Caco-2 (cell line): Measurements from ENCODE around the gene FGF14. TPM values are rescaled to one million over a fixed set of nuclear protein-coding genes. Genes with fewer than 3 reads are reported as not detected.

Source experiments
- BruUV-seq: library from RNA; stranded (reverse); fragments of 400-500 nt; replicated peaks from 2 replicates; lab custom pipeline; 2021; lab: Mats Ljungman, UMichigan
- CTCF ChIA-PET: fragments of 300-600 bp; sonication (Branson Sonifier 250); formaldehyde crosslinking; loops from one replicate; lab custom pipeline; 2022; ENCODE audit warnings: antibody characterized with exemption; lab: Charles Lee
- POLR2A ChIA-PET: fragments of 300-600 bp; sonication (Branson Sonifier 250); formaldehyde crosslinking; loops from one replicate; lab custom pipeline; 2022; ENCODE audit warnings: antibody characterized with exemption; lab: Charles Lee
- DNase-seq, 2 experiments: peaks; one replicate each; pipeline versions ENCODE4 v3.0.0 to v3.0.0-alpha.2; 2020 to 2022
- H3K27me3 ChIP-seq: replicated peaks from 2 replicates; pipeline ENCODE4 v1.6.0; 2011; ENCODE audit warnings: low read length; ENCODE audit not compliant: control insufficient read depth, insufficient read depth
- H3K36me3 ChIP-seq: 2 replicates; pipeline ENCODE4 v1.5.1; 2011; ENCODE audit warnings: low read length; ENCODE audit not compliant: control insufficient read depth, insufficient read depth
- H3K4me1 ChIP-seq: fragments of 250-450 bp; sonication (Bioruptor Pico); 2 replicates; pipeline ENCODE4 v1.5.1; 2020; ENCODE audit warnings: mild to moderate bottlenecking
- H3K4me3 ChIP-seq: 2 replicates; pipeline ENCODE4 v1.5.1; 2011; ENCODE audit warnings: low read depth, mild to moderate bottlenecking, control low read depth, low read length
- H3K9me3 ChIP-seq: fragments of 250-450 bp; sonication (Bioruptor Pico); 2 replicates; pipeline ENCODE4 v1.5.1; 2020; ENCODE audit warnings: mild to moderate bottlenecking, moderate library complexity
- H3K27ac Mint-ChIP-seq: one replicate; pipeline ENCODE4 v1.8.0; 2022; ENCODE audit warnings: mixed read lengths; ENCODE audit not compliant: unreplicated experiment
- H3K27me3 Mint-ChIP-seq: one replicate; pipeline ENCODE4 v1.8.0; 2022; ENCODE audit warnings: mixed read lengths; ENCODE audit not compliant: insufficient read depth, unreplicated experiment
- H3K36me3 Mint-ChIP-seq: one replicate; pipeline ENCODE4 v1.8.0; 2022; ENCODE audit warnings: mild to moderate bottlenecking, mixed read lengths; ENCODE audit not compliant: insufficient read depth, unreplicated experiment
- H3K4me1 Mint-ChIP-seq: one replicate; pipeline ENCODE4 v1.8.0; 2022; ENCODE audit warnings: low read depth, mixed read lengths; ENCODE audit not compliant: unreplicated experiment
- H3K4me3 Mint-ChIP-seq: one replicate; pipeline ENCODE4 v1.8.0; 2022; ENCODE audit warnings: mild to moderate bottlenecking, moderate library complexity, mixed read lengths; ENCODE audit not compliant: unreplicated experiment
- H3K9me3 Mint-ChIP-seq: one replicate; pipeline ENCODE4 v1.8.0; 2022; ENCODE audit warnings: mixed read lengths; ENCODE audit not compliant: unreplicated experiment
- CTCF ChIP-seq, 2 experiments: fragments of 200-600 bp in 1 of 2; IDR thresholded peaks; 1 replicate in 1 of 2; 2 replicates in 1 of 2; pipeline versions ENCODE4 v1.5.1 to v1.8.0; 2011 to 2022; ENCODE audit warnings: antibody characterized with exemption in 1 of 2, control low read depth in 1 of 2, inconsistent platforms in 1 of 2, low read depth in 1 of 2, low read length in 1 of 2, mild to moderate bottlenecking in 1 of 2, moderate library complexity in 1 of 2; ENCODE audit not compliant: insufficient read depth in 1 of 2, severe bottlenecking in 1 of 2, unreplicated experiment in 1 of 2
- intact Hi-C: fragments of 100-400 bp; cut with micrococcal nuclease; formaldehyde crosslinking; loops from one replicate; pipeline ENCODE4 v1.10.0; 2022; ENCODE audit not compliant: unreplicated experiment
- total RNA-seq: library from RNA; stranded (reverse); gene quantifications from 2 replicates; pipeline ENCODE4 v1.2.3, GENCODE V29; 2022

Gene FGF14
- total RNA-seq, 1 experiment from 2014 or later: not detected

DNA sequence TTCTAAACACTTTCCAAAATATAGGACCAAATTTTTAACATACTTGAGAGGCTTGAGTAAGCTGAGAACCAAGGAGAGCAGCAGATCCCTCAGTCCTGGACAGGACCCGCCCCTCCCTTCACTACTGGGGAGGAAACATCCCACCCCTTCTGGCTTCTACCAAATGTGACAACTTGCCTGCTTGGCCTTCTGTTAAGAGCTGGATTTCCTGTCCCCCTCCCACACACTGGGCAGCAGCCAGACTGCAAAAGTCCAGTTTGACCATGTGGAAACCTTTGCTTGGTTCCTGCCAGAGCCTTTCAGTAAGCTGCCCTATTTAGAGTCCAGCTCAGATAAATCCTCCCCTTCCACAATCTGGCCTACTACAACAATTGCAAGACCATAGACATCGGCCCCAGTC is 84.3 kb downstream of the FGF14 start:
- no peak for TF ChIP-seq CTCF (IDR thresholded peaks at IDR 0.05; ENCODE audit: insufficient read depth in 1 of 2, low read depth in 1 of 2, low read length in 1 of 2, severe bottlenecking in 1 of 2, unreplicated experiment in 1 of 2)
- no TSS peak for BruUV-seq
- Histone ChIP-seq H3K4me3 (no peak overlapping the region), H3K27me3 (no peaks in the 10 kb centered on the region), H3K9me3 (no peaks in the 10 kb centered on the region), H3K36me3 (no peaks in the 10 kb centered on the region), H3K4me1 (no peaks in the 10 kb centered on the region)
- no peak for DNase-seq
- POLR2A ChIA-PET: no interaction called here
- Mint-ChIP-seq H3K4me1 (no peaks in the 10 kb centered on the region), H3K27ac (no peak overlapping the region), H3K27me3 (peaks cover 8% of the 10 kb centered on the region), H3K9me3 (no peaks in the 10 kb centered on the region), H3K36me3 (no peaks in the 10 kb centered on the region), H3K4me3 (no peak overlapping the region)
- intact Hi-C loops: no loop called here
- CTCF ChIA-PET: no interaction called here

- DNase-seq: no peak
- no peaks in the 10 kb centered on the region for H3K27me3 ChIP-seq
- Mint-ChIP-seq H3K4me1 (no peaks in the 10 kb centered on the region), H3K27ac (no peak overlapping the region), H3K4me3 (no peak overlapping the region), H3K9me3 (no peaks in the 10 kb centered on the region), H3K36me3 (no peaks in the 10 kb centered on the region), H3K27me3 (peaks cover 4% of the 10 kb centered on the region)
- ChIA-PET CTCF (no interaction called here), POLR2A (no interaction called here)
- no peak overlapping the region for H3K4me3 ChIP-seq
- no peaks in the 10 kb centered on the region for H3K9me3 ChIP-seq
- no peak for TF ChIP-seq CTCF (IDR thresholded peaks at IDR 0.05; ENCODE audit: insufficient read depth in 1 of 2, low read depth in 1 of 2, low read length in 1 of 2, severe bottlenecking in 1 of 2, unreplicated experiment in 1 of 2)
- H3K36me3 ChIP-seq: no peaks in the 10 kb centered on the region
- no peaks in the 10 kb centered on the region for H3K4me1 ChIP-seq
- no TSS peak for BruUV-seq
- intact Hi-C loops: no loop called here
Observed at GRCh38 chr13:102316732-102317131, 85.1 kb downstream of the FGF14 start.

DNA sequence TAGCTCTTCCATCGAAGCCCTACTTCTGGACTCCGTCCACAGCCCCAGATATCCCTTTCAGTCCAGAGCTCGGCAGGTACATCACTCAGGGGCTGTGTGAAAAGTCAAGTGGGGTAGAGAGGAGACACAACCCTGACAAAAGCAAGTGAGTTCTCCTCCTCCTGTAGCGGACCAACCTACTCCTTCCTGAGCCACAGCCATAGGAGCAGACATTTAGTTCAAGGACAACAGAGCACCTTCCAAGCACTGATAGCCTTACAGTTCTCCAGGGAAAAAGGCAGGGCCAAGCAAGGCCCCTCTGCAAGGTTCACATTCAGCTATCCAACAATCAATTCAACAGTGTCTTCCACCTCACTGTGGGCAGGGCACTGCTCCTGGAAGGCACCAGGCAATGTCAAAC is 89.0 kb downstream of the FGF14 start:
- no peak for TF ChIP-seq CTCF (IDR thresholded peaks at IDR 0.05; ENCODE audit: insufficient read depth in 1 of 2, low read depth in 1 of 2, low read length in 1 of 2, severe bottlenecking in 1 of 2, unreplicated experiment in 1 of 2)
- intact Hi-C loops: no loop called here
- no peaks in the 10 kb centered on the region for H3K9me3 Mint-ChIP-seq
- CTCF ChIA-PET: no interaction called here
- Histone ChIP-seq H3K27me3 (no peaks in the 10 kb centered on the region), H3K4me1 (no peaks in the 10 kb centered on the region), H3K9me3 (no peaks in the 10 kb centered on the region), H3K4me3 (no peak overlapping the region), H3K36me3 (no peaks in the 10 kb centered on the region)
- H3K27ac Mint-ChIP-seq: no peak overlapping the region
- BruUV-seq: no TSS peak
- H3K4me1 Mint-ChIP-seq: no peaks in the 10 kb centered on the region
- no peaks in the 10 kb centered on the region for H3K36me3 Mint-ChIP-seq
- DNase-seq: no peak
- no peak overlapping the region for H3K4me3 Mint-ChIP-seq
- POLR2A ChIA-PET: no interaction called here
- H3K27me3 Mint-ChIP-seq: peaks cover 16% of the 10 kb centered on the region
